ENCODE results near the gene CNDP1. TPM values are rescaled to one million over a fixed set of nuclear protein-coding genes. Genes with fewer than 3 reads are reported as not detected.

The CNDP1 gene
- total RNA-seq, 4 donors from 2014 or later: 0.24 to 1.0 (median 0.90) TPM; not detected in 1

- no peak for DNase-seq
- Histone ChIP-seq H3K27me3 (no peaks in the 10 kb centered on the region), H3K4me3 (no peak overlapping the region), H3K4me1 (no peaks in the 10 kb centered on the region), H3K36me3 (no peaks in the 10 kb centered on the region), H3K9me3 (no peaks in the 10 kb centered on the region), H3K27ac (no peak overlapping the region)
- intact Hi-C loops (cut with DNase I; ENCODE audit: low total_unique reads): no loop called here
- TF ChIP-seq, protein P1, sequence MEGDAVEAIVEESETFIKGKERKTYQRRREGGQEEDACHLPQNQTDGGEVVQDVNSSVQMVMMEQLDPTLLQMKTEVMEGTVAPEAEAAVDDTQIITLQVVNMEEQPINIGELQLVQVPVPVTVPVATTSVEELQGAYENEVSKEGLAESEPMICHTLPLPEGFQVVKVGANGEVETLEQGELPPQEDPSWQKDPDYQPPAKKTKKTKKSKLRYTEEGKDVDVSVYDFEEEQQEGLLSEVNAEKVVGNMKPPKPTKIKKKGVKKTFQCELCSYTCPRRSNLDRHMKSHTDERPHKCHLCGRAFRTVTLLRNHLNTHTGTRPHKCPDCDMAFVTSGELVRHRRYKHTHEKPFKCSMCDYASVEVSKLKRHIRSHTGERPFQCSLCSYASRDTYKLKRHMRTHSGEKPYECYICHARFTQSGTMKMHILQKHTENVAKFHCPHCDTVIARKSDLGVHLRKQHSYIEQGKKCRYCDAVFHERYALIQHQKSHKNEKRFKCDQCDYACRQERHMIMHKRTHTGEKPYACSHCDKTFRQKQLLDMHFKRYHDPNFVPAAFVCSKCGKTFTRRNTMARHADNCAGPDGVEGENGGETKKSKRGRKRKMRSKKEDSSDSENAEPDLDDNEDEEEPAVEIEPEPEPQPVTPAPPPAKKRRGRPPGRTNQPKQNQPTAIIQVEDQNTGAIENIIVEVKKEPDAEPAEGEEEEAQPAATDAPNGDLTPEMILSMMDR (IDR thresholded peaks at IDR 0.05): no peak
- TF ChIP-seq POLR2A (IDR thresholded peaks at IDR 0.05): no peak
These were observed 42.7 kb downstream of the CNDP1 start for GRCh38 chr18:74577019-74577418.

DNA sequence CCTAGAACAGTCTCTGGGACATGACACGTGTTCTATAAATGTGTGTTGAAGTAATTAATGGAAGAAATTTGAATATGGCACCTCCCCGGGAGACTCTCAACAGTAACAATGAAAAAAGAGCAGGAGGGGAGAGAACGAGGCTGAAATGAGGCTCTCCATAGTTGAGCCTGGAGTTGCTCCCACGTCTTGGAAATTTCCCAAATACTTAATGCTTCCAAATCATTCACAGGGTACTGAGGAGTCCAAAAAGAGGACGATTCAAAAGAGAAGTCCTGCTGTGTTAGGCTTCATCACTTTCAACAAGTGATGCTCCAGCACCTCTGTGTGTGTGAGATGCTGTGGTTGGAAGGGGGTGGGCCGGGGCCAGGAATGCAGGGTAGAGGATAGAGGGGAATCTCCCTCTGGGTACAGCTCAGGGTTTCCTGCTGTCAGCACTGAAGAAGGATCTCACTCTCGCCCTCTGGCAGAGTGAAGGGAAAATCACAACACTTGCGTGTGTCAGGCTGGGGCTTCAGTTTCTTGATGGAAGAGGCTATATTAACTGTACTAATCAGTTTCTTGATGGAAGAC, 45.3 kb downstream of the CNDP1 start:
- H3K4me1 ChIP-seq: no peaks in the 10 kb centered on the region
- TF ChIP-seq, protein P1 (IDR thresholded peaks at IDR 0.05): no peak
- no peak for TF ChIP-seq POLR2A (IDR thresholded peaks at IDR 0.05)
- H3K4me3 ChIP-seq: no peak overlapping the region
- no peaks in the 10 kb centered on the region for H3K27me3 ChIP-seq
- no peak for DNase-seq
- intact Hi-C loops (cut with DNase I; ENCODE audit: low total_unique reads): no loop called here
- H3K9me3 ChIP-seq: no peaks in the 10 kb centered on the region
- no peaks in the 10 kb centered on the region for H3K36me3 ChIP-seq
- H3K27ac ChIP-seq: no peak overlapping the region

DNA sequence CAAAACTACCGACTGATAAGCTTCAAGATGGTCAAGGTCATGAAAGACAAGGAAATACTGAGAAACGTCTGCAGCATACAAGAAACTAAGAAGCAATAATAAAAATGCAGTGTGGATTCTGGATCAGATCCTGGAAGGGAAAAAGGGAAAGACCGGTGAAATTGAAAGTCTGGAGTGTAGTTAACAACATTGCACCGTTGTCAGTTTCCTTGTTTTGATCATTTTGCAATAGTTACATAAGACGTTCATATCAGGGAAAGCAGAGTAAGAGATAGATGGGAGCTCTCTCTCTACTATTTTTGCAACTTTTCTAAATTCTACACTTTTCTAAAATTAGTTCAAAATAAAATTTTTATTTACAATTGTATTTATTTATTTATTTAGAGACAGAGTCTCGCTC, 48.3 kb downstream of the CNDP1 start:
- DNase-seq: no peak
- H3K36me3 ChIP-seq: no peaks in the 10 kb centered on the region
- no peaks in the 10 kb centered on the region for H3K9me3 ChIP-seq
- no peak for TF ChIP-seq POLR2A (IDR thresholded peaks at IDR 0.05)
- TF ChIP-seq, protein P1 (IDR thresholded peaks at IDR 0.05): no peak
- H3K4me1 ChIP-seq: no peaks in the 10 kb centered on the region
- no peak overlapping the region for H3K4me3 ChIP-seq
- H3K27ac ChIP-seq: no peak overlapping the region
- no peaks in the 10 kb centered on the region for H3K27me3 ChIP-seq
- intact Hi-C loops (cut with DNase I; ENCODE audit: low total_unique reads): no loop called here

DNA sequence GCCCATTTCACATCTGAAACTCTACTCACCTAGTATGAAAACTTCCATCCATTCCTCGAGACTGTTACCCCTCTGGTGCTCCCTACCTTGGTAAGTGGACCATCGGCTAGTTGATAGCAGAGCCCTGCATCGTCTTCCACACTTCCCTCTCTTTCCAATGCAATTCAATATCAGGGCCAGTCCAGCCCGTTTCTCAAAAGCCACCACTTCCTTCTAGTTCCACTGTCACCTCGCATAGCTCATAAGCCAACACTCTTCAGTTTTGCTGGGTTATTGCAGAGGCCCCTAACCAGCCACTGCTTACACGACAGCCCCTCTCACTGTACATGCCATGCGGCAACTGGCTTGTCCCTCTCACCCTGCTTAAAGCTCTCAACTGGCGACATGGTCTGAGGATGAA, 53.1 kb downstream of the CNDP1 start:
- Histone ChIP-seq H3K27me3 (no peaks in the 10 kb centered on the region), H3K4me3 (no peak overlapping the region), H3K9me3 (no peaks in the 10 kb centered on the region), H3K36me3 (no peaks in the 10 kb centered on the region), H3K27ac (no peak overlapping the region), H3K4me1 (no peaks in the 10 kb centered on the region)
- intact Hi-C loops (cut with DNase I; ENCODE audit: low total_unique reads): no loop called here
- TF ChIP-seq POLR2A (IDR thresholded peaks at IDR 0.05): no peak
- TF ChIP-seq, protein P1 (IDR thresholded peaks at IDR 0.05): no peak
- no peak for DNase-seq

DNA sequence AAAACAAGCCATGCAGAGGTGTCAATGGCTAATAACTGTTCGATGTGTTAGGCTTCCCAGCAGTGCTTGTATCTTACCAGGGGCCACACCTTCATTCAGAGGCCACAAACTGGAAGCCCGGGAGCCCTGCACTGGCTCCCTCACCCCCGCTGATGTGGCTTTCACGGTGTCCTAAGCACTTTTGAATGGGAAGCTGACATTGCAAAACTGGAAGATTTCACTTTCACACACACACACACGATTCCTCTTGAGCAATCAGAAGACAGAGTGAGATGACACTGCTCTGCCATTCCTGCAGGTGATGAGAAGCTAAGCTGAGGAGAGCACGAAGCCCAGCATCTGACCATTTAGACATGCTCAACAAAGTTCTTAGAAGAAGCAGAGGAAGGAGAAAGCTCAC, 54.7 kb downstream of the CNDP1 start:
- DNase-seq: no peak
- TF ChIP-seq, protein P1 (IDR thresholded peaks at IDR 0.05): no peak
- TF ChIP-seq POLR2A (IDR thresholded peaks at IDR 0.05): no peak
- Histone ChIP-seq H3K27ac (no peak overlapping the region), H3K4me1 (no peaks in the 10 kb centered on the region), H3K9me3 (no peaks in the 10 kb centered on the region), H3K4me3 (no peak overlapping the region), H3K36me3 (no peaks in the 10 kb centered on the region), H3K27me3 (no peaks in the 10 kb centered on the region)
- intact Hi-C loops (cut with DNase I; ENCODE audit: low total_unique reads): no loop called here
